Measurements from ENCODE around the gene MYOF.

DNA sequence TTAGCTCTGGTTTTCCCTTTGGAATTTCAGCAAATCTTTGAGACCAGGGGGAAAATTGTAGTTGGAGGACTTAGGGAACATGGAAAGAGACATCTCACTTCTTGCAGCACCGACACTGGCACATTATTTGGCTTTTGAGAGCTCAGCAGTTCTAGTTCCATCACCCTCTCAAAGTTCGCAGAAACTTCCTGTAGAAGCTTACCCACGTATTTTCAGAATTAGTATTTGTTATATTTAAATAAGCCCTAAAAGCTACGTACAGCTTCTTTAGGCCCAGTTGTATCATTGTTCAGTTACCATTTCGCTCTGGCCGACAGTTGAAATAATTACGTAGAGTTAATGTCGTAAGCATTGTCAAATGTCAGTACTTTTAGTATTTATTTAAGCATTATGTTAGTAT is 27.7 kb upstream of the MYOF start:
- TF ChIP-seq EP300 (IDR thresholded peaks at IDR 0.05; ENCODE audit: borderline replicate concordance in 1 of 2, low read depth in 2 of 2, low read length in 2 of 2) (no peak), YY1 (IDR thresholded peaks at IDR 0.05; ENCODE audit: low read depth, low read length) (no peak), POLR2AphosphoS5 (IDR thresholded peaks at IDR 0.05; ENCODE audit: low read depth, low read length) (no peak), JUN (IDR thresholded peaks at IDR 0.05; ENCODE audit: low read depth, low read length) (no peak), POLR2A (IDR thresholded peaks at IDR 0.05; ENCODE audit: control extremely low read depth in 1 of 2, low read depth in 2 of 2, low read length in 2 of 2) (no peak), SUZ12 (IDR thresholded peaks at IDR 0.05; ENCODE audit: low read length) (no peak), RAD21 (IDR thresholded peaks at IDR 0.05 in 1 of 2, conservative IDR thresholded peaks at IDR 0.05 in 1 of 2; ENCODE audit: low read depth in 2 of 2, low read length in 2 of 2) (no peak)
- TF ChIP-seq, protein P1, sequence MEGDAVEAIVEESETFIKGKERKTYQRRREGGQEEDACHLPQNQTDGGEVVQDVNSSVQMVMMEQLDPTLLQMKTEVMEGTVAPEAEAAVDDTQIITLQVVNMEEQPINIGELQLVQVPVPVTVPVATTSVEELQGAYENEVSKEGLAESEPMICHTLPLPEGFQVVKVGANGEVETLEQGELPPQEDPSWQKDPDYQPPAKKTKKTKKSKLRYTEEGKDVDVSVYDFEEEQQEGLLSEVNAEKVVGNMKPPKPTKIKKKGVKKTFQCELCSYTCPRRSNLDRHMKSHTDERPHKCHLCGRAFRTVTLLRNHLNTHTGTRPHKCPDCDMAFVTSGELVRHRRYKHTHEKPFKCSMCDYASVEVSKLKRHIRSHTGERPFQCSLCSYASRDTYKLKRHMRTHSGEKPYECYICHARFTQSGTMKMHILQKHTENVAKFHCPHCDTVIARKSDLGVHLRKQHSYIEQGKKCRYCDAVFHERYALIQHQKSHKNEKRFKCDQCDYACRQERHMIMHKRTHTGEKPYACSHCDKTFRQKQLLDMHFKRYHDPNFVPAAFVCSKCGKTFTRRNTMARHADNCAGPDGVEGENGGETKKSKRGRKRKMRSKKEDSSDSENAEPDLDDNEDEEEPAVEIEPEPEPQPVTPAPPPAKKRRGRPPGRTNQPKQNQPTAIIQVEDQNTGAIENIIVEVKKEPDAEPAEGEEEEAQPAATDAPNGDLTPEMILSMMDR (IDR thresholded peaks at IDR 0.05; ENCODE audit: control extremely low read depth in 1 of 3, insufficient read depth in 1 of 3, low read depth in 1 of 3, low read length in 3 of 3), result no peak
- TF ChIP-seq, protein P2, sequence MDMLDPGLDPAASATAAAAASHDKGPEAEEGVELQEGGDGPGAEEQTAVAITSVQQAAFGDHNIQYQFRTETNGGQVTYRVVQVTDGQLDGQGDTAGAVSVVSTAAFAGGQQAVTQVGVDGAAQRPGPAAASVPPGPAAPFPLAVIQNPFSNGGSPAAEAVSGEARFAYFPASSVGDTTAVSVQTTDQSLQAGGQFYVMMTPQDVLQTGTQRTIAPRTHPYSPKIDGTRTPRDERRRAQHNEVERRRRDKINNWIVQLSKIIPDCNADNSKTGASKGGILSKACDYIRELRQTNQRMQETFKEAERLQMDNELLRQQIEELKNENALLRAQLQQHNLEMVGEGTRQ (IDR thresholded peaks at IDR 0.05; ENCODE audit: low read length), result no peak
